IMR-90 (cell line): ENCODE measurements around the gene PRSS50. TPM values are rescaled to one million over a fixed set of nuclear protein-coding genes. Genes with fewer than 3 reads are reported as not detected.

Experiments
- microRNA-seq, 2 experiments: library from miRNA; stranded (forward) in 1 of 2; unstranded in 1 of 2; fragments of 10-50 nt in 1 of 2; fragments of <30 nt in 1 of 2; gene quantifications in 1 of 2; microRNA quantifications in 1 of 2; one replicate each; pipeline versions ENCODE3 to v1.1.0; 2013 to 2020; ENCODE audit not compliant: insufficient read depth in 1 of 2, insufficient read length in 1 of 2, unreplicated experiment in 1 of 2
- polyA plus RNA-seq, 3 experiments: library from polyadenylated mRNA; depleted of rRNA; stranded (reverse); fragments of >200 nt; gene quantifications; 2 replicates each; pipeline ENCODE4 v1.2.3, GENCODE V29; 2012; ENCODE audit warnings: low replicate concordance in 1 of 3
- small RNA-seq, 5 experiments: library from RNA; depleted of rRNA; stranded (forward); fragments of <200 nt; gene quantifications; one replicate each; pipeline ENCODE3, GENCODE V24; 2012
- total RNA-seq: library from RNA; depleted of rRNA; stranded (reverse); fragments of >200 nt; gene quantifications from 2 replicates; pipeline ENCODE4 v1.2.3, GENCODE V29; 2012; rRNA removed

PRSS50 gene
- total and polyA plus RNA-seq, 2 of the 4 experiments (the other 2 are of a cell fraction), result not detected

Small RNAs within 50 kb of the gene (microRNA-seq; reads per million reads assigned to microRNA genes)
- not detected for gene PRSS45 (ENCODE audit: insufficient read depth, insufficient read length)

Small RNAs within 50 kb of the gene (small RNA-seq; reads per million reads assigned to genes)
- 0 reads per million in 5 experiments for gene PRSS45

Other genes with a start within 250 kb of the PRSS50 start
- 0.18 TPM in 1 of 2 replicates, not detected in the other for gene RTP3, start 219.9 kb downstream of the PRSS50 start, total RNA-seq
- gene RTP3, start 219.9 kb downstream of the PRSS50 start, polyA plus RNA-seq (2012; rRNA removed), result 0.10 and 0.26 TPM in 2 replicates
- 4.1 and 4.7 TPM in 2 replicates for gene LRRC2, start 151.6 kb downstream of the PRSS50 start, total RNA-seq
- gene LRRC2, start 151.6 kb downstream of the PRSS50 start, polyA plus RNA-seq (2012; rRNA removed), result 2.5 and 2.9 TPM in 2 replicates
- not detected in 2 replicates for gene FAM240A, start 105.3 kb downstream of the PRSS50 start, total RNA-seq
- gene FAM240A, start 105.3 kb downstream of the PRSS50 start, polyA plus RNA-seq (2012; rRNA removed), result not detected in 2 replicates
- 1.4 and 2.2 TPM in 2 replicates for gene ALS2CL, start 24.2 kb downstream of the PRSS50 start, total RNA-seq
- 4.6 and 4.8 TPM in 2 replicates for gene ALS2CL, start 24.2 kb downstream of the PRSS50 start, polyA plus RNA-seq (2012; rRNA removed)
- not detected in 2 replicates for gene TMIE, start 16.5 kb downstream of the PRSS50 start, total RNA-seq
- gene TMIE, start 16.5 kb downstream of the PRSS50 start, polyA plus RNA-seq (2012; rRNA removed), result 0.10 and 0.12 TPM in 2 replicates
- not detected in 2 replicates for gene MYL3, start 145.6 kb upstream of the PRSS50 start, total RNA-seq
- gene MYL3, start 145.6 kb upstream of the PRSS50 start, polyA plus RNA-seq (2012; rRNA removed), result 0.09 TPM in 1 of 2 replicates, not detected in the other
- under 0.01 and 0.18 TPM in 2 replicates for gene PTH1R, start 159.9 kb upstream of the PRSS50 start, total RNA-seq
- 0.15 and 0.56 TPM in 2 replicates for gene PTH1R, start 159.9 kb upstream of the PRSS50 start, polyA plus RNA-seq (2012; rRNA removed)